ENCODE measurements around the gene SLC23A2.

The SLC23A2 gene

GRCh38 chr20:4813863-4814695 is 187.2 kb downstream of the SLC23A2 start:
- Histone ChIP-seq H3K4me2 (ENCODE audit: low read length) (peak overlapping the region; percentile 94), H3K27me3 (ENCODE audit: low read depth, low read length) (no peaks in the 10 kb centered on the region), H3K9ac (ENCODE audit: low read length) (peak overlapping the region; percentile 97), H4K20me1 (ENCODE audit: insufficient read depth, low read length) (peaks cover 41% of the 10 kb centered on the region), H3K9me3 (ENCODE audit: insufficient read depth, low read length) (no peaks in the 10 kb centered on the region), H3K4me1 (ENCODE audit: low read length) (peaks cover 96% of the 10 kb centered on the region), H3K79me2 (ENCODE audit: low read length) (peaks cover 92% of the 10 kb centered on the region), H3K36me3 (replicated peaks; ENCODE audit: low read depth, low read length) (peaks cover 80% of the 10 kb centered on the region), H3K27ac (ENCODE audit: low read length) (peak overlapping the region; percentile 95), H3K4me3 (ENCODE audit: low read length) (peak overlapping the region; percentile 77), H2AFZ (ENCODE audit: low read depth, low read length) (no peak overlapping the region)
- no peak for TF ChIP-seq EZH2phosphoT487 (IDR thresholded peaks at IDR 0.05; ENCODE audit: low read depth)
- peak; percentile 9; the same call in 1 of the 2 replicates for TF ChIP-seq CTCF (IDR thresholded peaks at IDR 0.05; ENCODE audit: low read depth, low read length)

GRCh38 chr20:4813076-4813862 is 188.0 kb downstream of the SLC23A2 start:
- Histone ChIP-seq H3K36me3 (replicated peaks; ENCODE audit: low read depth, low read length) (peaks cover 78% of the 10 kb centered on the region), H3K9ac (ENCODE audit: low read length) (peak overlapping the region; percentile 97), H4K20me1 (ENCODE audit: insufficient read depth, low read length) (peaks cover 44% of the 10 kb centered on the region), H3K27me3 (ENCODE audit: low read depth, low read length) (no peaks in the 10 kb centered on the region), H3K4me3 (ENCODE audit: low read length) (peak overlapping the region; percentile 77), H3K79me2 (ENCODE audit: low read length) (peaks cover 92% of the 10 kb centered on the region), H2AFZ (ENCODE audit: low read depth, low read length) (no peak overlapping the region), H3K9me3 (ENCODE audit: insufficient read depth, low read length) (no peaks in the 10 kb centered on the region), H3K4me1 (ENCODE audit: low read length) (peaks cover 96% of the 10 kb centered on the region), H3K27ac (ENCODE audit: low read length) (peak overlapping the region; percentile 95), H3K4me2 (ENCODE audit: low read length) (peak overlapping the region; percentile 94)
- TF ChIP-seq EZH2phosphoT487 (IDR thresholded peaks at IDR 0.05; ENCODE audit: low read depth) (no peak), CTCF (IDR thresholded peaks at IDR 0.05; ENCODE audit: low read depth, low read length) (0 out of 2 replicates have a peak, but pooled peaks have one; percentile 3)

- Histone ChIP-seq H3K27ac (ENCODE audit: low read length) (peak overlapping the region; percentile 95), H2AFZ (ENCODE audit: low read depth, low read length) (no peak overlapping the region), H3K4me1 (ENCODE audit: low read length) (peaks cover 97% of the 10 kb centered on the region), H4K20me1 (ENCODE audit: insufficient read depth, low read length) (peaks cover 46% of the 10 kb centered on the region), H3K79me2 (ENCODE audit: low read length) (peaks cover 92% of the 10 kb centered on the region), H3K27me3 (ENCODE audit: low read depth, low read length) (no peaks in the 10 kb centered on the region), H3K9me3 (ENCODE audit: insufficient read depth, low read length) (no peaks in the 10 kb centered on the region), H3K9ac (ENCODE audit: low read length) (peak overlapping the region; percentile 97), H3K36me3 (replicated peaks; ENCODE audit: low read depth, low read length) (peaks cover 79% of the 10 kb centered on the region), H3K4me3 (ENCODE audit: low read length) (peak overlapping the region; percentile 77), H3K4me2 (ENCODE audit: low read length) (peak overlapping the region; percentile 94)
- no peak for TF ChIP-seq EZH2phosphoT487 (IDR thresholded peaks at IDR 0.05; ENCODE audit: low read depth)
- no peak for TF ChIP-seq CTCF (IDR thresholded peaks at IDR 0.05; ENCODE audit: low read depth, low read length)
Measured at GRCh38 chr20:4812641-4813075, 188.7 kb downstream of the SLC23A2 start.

- no peaks in the 10 kb centered on the region for H3K27me3 ChIP-seq (ENCODE audit: low read depth, low read length)
- H3K4me1 ChIP-seq (ENCODE audit: low read length): peaks cover 97% of the 10 kb centered on the region
- TF ChIP-seq EZH2phosphoT487 (IDR thresholded peaks at IDR 0.05; ENCODE audit: low read depth) (no peak), CTCF (IDR thresholded peaks at IDR 0.05; ENCODE audit: low read depth, low read length) (no peak)
- peak overlapping the region; percentile 95 for H3K27ac ChIP-seq (ENCODE audit: low read length)
- peaks cover 79% of the 10 kb centered on the region for H3K36me3 ChIP-seq (replicated peaks; ENCODE audit: low read depth, low read length)
- H3K4me2 ChIP-seq (ENCODE audit: low read length): peak overlapping the region; percentile 94
- H3K9me3 ChIP-seq (ENCODE audit: insufficient read depth, low read length): no peaks in the 10 kb centered on the region
- H4K20me1 ChIP-seq (ENCODE audit: insufficient read depth, low read length): peaks cover 46% of the 10 kb centered on the region
- H3K4me3 ChIP-seq (ENCODE audit: low read length): peak overlapping the region; percentile 77
- H3K79me2 ChIP-seq (ENCODE audit: low read length): peaks cover 92% of the 10 kb centered on the region
- peak overlapping the region; percentile 97 for H3K9ac ChIP-seq (ENCODE audit: low read length)
- H2AFZ ChIP-seq (ENCODE audit: low read depth, low read length): no peak overlapping the region
Measured at GRCh38 chr20:4812216-4812615, 189.1 kb downstream of the SLC23A2 start.
